Measurements from ENCODE around the gene SLC26A9. TPM values are rescaled to one million over a fixed set of nuclear protein-coding genes. Genes with fewer than 3 reads are reported as not detected.

SLC26A9 gene
- total RNA-seq, 1 experiment from 2014 or later: 0.15 TPM

DNA sequence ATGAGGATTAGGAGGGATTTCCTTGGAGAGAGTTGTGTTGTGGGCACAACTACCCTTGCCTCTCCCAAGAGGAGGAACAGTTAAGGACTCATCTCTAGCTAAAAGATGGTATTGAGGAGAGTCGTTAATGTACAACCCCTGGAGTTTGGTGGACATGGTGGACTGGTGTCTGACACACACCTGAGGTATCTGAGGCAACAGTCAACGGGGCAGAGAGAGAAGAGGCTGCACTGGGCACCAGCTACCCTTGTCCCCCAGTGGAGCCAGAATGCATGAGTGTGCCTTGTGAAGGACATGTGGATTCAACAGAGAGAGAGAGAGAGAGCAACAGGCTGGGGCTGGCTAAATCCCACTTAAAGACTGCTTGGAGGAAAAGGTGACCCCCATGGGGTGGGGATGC, 47.0 kb upstream of the SLC26A9 start (continued):
- TF ChIP-seq, protein P1, sequence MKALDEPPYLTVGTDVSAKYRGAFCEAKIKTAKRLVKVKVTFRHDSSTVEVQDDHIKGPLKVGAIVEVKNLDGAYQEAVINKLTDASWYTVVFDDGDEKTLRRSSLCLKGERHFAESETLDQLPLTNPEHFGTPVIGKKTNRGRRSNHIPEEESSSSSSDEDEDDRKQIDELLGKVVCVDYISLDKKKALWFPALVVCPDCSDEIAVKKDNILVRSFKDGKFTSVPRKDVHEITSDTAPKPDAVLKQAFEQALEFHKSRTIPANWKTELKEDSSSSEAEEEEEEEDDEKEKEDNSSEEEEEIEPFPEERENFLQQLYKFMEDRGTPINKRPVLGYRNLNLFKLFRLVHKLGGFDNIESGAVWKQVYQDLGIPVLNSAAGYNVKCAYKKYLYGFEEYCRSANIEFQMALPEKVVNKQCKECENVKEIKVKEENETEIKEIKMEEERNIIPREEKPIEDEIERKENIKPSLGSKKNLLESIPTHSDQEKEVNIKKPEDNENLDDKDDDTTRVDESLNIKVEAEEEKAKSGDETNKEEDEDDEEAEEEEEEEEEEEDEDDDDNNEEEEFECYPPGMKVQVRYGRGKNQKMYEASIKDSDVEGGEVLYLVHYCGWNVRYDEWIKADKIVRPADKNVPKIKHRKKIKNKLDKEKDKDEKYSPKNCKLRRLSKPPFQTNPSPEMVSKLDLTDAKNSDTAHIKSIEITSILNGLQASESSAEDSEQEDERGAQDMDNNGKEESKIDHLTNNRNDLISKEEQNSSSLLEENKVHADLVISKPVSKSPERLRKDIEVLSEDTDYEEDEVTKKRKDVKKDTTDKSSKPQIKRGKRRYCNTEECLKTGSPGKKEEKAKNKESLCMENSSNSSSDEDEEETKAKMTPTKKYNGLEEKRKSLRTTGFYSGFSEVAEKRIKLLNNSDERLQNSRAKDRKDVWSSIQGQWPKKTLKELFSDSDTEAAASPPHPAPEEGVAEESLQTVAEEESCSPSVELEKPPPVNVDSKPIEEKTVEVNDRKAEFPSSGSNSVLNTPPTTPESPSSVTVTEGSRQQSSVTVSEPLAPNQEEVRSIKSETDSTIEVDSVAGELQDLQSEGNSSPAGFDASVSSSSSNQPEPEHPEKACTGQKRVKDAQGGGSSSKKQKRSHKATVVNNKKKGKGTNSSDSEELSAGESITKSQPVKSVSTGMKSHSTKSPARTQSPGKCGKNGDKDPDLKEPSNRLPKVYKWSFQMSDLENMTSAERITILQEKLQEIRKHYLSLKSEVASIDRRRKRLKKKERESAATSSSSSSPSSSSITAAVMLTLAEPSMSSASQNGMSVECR (CRISPR knock-in tag; IDR thresholded peaks at IDR 0.05; ENCODE audit: borderline replicate concordance): no peak
- no peak for TF ChIP-seq ATF1 (CRISPR knock-in tag; IDR thresholded peaks at IDR 0.05)

DNA sequence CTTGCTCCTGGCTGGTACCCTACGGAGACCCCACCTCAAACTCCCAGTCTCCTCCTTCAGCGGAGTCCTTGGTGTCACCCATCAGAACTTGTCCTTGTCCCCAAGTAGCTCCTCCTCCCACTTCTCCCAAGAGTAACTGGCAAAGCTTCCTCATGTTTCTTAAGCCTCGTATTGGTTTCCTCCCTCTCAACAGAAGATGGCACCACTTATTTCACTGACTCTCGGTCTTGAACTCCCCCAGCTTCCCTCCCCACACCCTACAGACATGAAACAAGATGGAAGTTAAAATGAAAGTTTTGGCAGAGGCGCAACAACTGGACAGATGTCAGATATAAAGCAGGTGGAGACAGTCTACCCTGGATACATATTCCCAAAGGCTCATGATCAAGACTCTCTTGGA, 46.5 kb upstream of the SLC26A9 start:
- DNase-seq (ENCODE audit: low spot score) (no peak), ATAC-seq (no peak)
- POLR2A ChIA-PET: no interaction called here
- no peaks in the 10 kb centered on the region; the same call in 1 of the 2 replicates for H3K27me3 Mint-ChIP-seq (ENCODE audit: low read depth)
- H3K27ac Mint-ChIP-seq: no peak overlapping the region
- TF ChIP-seq, protein P2, sequence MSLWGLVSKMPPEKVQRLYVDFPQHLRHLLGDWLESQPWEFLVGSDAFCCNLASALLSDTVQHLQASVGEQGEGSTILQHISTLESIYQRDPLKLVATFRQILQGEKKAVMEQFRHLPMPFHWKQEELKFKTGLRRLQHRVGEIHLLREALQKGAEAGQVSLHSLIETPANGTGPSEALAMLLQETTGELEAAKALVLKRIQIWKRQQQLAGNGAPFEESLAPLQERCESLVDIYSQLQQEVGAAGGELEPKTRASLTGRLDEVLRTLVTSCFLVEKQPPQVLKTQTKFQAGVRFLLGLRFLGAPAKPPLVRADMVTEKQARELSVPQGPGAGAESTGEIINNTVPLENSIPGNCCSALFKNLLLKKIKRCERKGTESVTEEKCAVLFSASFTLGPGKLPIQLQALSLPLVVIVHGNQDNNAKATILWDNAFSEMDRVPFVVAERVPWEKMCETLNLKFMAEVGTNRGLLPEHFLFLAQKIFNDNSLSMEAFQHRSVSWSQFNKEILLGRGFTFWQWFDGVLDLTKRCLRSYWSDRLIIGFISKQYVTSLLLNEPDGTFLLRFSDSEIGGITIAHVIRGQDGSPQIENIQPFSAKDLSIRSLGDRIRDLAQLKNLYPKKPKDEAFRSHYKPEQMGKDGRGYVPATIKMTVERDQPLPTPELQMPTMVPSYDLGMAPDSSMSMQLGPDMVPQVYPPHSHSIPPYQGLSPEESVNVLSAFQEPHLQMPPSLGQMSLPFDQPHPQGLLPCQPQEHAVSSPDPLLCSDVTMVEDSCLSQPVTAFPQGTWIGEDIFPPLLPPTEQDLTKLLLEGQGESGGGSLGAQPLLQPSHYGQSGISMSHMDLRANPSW (CRISPR knock-in tag; conservative IDR thresholded peaks at IDR 0.05; ENCODE audit: low read depth): no peak
- TF ChIP-seq, protein P3, sequence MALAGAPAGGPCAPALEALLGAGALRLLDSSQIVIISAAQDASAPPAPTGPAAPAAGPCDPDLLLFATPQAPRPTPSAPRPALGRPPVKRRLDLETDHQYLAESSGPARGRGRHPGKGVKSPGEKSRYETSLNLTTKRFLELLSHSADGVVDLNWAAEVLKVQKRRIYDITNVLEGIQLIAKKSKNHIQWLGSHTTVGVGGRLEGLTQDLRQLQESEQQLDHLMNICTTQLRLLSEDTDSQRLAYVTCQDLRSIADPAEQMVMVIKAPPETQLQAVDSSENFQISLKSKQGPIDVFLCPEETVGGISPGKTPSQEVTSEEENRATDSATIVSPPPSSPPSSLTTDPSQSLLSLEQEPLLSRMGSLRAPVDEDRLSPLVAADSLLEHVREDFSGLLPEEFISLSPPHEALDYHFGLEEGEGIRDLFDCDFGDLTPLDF (CRISPR knock-in tag; IDR thresholded peaks at IDR 0.05): no peak
- TF ChIP-seq KAT7 (CRISPR knock-in tag; IDR thresholded peaks at IDR 0.05; ENCODE audit: borderline replicate concordance) (no peak), GABPB1 (CRISPR knock-in tag; IDR thresholded peaks at IDR 0.05) (no peak), ATF1 (CRISPR knock-in tag; IDR thresholded peaks at IDR 0.05) (no peak), RELA (CRISPR knock-in tag; IDR thresholded peaks at IDR 0.05; ENCODE audit: borderline replicate concordance) (no peak), PRRX2 (CRISPR knock-in tag; IDR thresholded peaks at IDR 0.05) (no peak), TP53 (CRISPR knock-in tag; IDR thresholded peaks at IDR 0.05) (no peak), ZNF121 (CRISPR knock-in tag; IDR thresholded peaks at IDR 0.05) (no peak)
- TF ChIP-seq, protein P4, sequence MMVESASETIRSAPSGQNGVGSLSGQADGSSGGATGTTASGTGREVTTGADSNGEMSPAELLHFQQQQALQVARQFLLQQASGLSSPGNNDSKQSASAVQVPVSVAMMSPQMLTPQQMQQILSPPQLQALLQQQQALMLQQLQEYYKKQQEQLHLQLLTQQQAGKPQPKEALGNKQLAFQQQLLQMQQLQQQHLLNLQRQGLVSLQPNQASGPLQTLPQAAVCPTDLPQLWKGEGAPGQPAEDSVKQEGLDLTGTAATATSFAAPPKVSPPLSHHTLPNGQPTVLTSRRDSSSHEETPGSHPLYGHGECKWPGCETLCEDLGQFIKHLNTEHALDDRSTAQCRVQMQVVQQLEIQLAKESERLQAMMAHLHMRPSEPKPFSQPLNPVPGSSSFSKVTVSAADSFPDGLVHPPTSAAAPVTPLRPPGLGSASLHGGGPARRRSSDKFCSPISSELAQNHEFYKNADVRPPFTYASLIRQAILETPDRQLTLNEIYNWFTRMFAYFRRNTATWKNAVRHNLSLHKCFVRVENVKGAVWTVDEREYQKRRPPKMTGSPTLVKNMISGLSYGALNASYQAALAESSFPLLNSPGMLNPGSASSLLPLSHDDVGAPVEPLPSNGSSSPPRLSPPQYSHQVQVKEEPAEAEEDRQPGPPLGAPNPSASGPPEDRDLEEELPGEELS (CRISPR knock-in tag; IDR thresholded peaks at IDR 0.05): no peak
- TF ChIP-seq, protein P5, sequence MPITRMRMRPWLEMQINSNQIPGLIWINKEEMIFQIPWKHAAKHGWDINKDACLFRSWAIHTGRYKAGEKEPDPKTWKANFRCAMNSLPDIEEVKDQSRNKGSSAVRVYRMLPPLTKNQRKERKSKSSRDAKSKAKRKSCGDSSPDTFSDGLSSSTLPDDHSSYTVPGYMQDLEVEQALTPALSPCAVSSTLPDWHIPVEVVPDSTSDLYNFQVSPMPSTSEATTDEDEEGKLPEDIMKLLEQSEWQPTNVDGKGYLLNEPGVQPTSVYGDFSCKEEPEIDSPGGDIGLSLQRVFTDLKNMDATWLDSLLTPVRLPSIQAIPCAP (CRISPR knock-in tag; IDR thresholded peaks at IDR 0.05): no peak
- H3K9me3 Mint-ChIP-seq: no peaks in the 10 kb centered on the region
- no peaks in the 10 kb centered on the region for H3K36me3 Mint-ChIP-seq
- H3K4me3 Mint-ChIP-seq: no peak overlapping the region
- CTCF ChIA-PET: interaction anchor here (0.8 to 1.3 kb wide), 5 partner anchors 9 to 113 kb away, joined by 3 to 7 read pairs (median 4); no protein-coding TSS in a partner anchor
- peaks cover 8% of the 10 kb centered on the region for H3K4me1 Mint-ChIP-seq

DNA sequence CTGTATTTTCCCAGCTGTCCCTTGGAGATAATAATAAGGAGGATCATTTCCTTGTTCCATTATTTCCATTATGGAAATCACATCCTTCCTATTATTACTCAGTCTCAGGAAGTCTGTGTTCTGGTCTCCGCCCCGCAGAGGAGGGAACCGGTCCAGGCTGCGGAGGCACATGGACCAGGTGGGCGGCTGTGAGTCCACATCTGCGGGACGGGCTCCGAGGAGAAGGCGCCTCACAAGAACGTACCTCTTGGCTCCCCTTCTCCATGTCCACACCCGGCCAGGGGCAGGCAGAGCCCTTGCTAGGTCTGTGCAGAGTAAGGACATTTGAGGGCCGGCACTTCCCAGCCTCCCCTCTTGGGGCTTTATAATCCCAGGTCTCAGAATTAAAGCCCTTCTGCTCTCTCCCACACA, 45.3 kb upstream of the SLC26A9 start:
- Mint-ChIP-seq H3K4me3 (no peak overlapping the region), H3K36me3 (no peaks in the 10 kb centered on the region), H3K27ac (no peak overlapping the region), H3K4me1 (0 out of 2 replicates have a peak, but pooled peaks cover 4% of the 10 kb centered on the region), H3K27me3 (ENCODE audit: low read depth) (no peaks in the 10 kb centered on the region; the same call in 1 of the 2 replicates), H3K9me3 (no peaks in the 10 kb centered on the region)
- ATAC-seq (peak; percentile 67), DNase-seq (ENCODE audit: low spot score) (no peak)
- CTCF ChIA-PET: no interaction called here
- POLR2A ChIA-PET: no interaction called here
- TF ChIP-seq, protein P6, sequence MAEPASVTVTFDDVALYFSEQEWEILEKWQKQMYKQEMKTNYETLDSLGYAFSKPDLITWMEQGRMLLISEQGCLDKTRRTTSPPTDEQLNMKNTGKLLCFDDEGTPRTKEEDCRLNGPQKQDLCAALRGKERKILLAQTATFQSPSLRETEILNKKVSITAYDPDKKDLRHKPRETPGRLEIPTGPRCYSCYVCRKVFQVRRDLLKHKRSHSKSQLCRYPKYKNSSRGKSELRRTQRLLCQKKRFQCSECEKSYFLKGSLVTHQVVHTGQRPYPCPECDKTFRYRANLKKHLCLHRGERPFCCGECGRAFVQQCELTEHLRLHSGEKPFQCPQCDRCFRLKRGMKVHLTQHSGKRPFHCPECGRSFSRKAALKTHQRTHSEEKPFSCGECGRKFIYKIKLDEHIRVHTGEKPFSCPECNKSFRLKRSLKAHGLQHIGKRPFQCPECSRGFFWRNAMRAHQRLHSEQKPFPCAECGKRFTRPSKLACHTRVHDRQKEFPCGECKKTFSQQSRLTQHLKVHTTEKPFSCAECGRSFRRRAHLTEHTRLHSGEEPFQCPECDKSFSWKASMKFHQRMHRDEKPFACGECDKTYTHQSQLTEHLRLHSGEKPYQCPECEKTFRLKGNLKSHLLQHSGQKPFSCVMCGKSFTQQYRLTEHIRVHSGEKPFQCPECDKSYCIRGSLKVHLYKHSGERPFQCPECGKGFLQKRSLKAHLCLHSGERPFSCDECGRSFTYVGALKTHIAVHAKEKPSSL (CRISPR knock-in tag; conservative IDR thresholded peaks at IDR 0.05): no peak
- TF ChIP-seq, protein P2 (CRISPR knock-in tag; conservative IDR thresholded peaks at IDR 0.05; ENCODE audit: low read depth): no peak
- TF ChIP-seq, protein P7, sequence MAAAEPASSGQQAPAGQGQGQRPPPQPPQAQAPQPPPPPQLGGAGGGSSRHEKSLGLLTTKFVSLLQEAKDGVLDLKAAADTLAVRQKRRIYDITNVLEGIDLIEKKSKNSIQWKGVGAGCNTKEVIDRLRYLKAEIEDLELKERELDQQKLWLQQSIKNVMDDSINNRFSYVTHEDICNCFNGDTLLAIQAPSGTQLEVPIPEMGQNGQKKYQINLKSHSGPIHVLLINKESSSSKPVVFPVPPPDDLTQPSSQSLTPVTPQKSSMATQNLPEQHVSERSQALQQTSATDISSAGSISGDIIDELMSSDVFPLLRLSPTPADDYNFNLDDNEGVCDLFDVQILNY (CRISPR knock-in tag; IDR thresholded peaks at IDR 0.05): no peak
